ENCODE results near the gene TMEM225B. TPM values are rescaled to one million over a fixed set of nuclear protein-coding genes. Genes with fewer than 3 reads are reported as not detected.

TMEM225B gene
- polyA plus RNA-seq, 1 donor from 2014 or later, result 2.9 TPM

DNA sequence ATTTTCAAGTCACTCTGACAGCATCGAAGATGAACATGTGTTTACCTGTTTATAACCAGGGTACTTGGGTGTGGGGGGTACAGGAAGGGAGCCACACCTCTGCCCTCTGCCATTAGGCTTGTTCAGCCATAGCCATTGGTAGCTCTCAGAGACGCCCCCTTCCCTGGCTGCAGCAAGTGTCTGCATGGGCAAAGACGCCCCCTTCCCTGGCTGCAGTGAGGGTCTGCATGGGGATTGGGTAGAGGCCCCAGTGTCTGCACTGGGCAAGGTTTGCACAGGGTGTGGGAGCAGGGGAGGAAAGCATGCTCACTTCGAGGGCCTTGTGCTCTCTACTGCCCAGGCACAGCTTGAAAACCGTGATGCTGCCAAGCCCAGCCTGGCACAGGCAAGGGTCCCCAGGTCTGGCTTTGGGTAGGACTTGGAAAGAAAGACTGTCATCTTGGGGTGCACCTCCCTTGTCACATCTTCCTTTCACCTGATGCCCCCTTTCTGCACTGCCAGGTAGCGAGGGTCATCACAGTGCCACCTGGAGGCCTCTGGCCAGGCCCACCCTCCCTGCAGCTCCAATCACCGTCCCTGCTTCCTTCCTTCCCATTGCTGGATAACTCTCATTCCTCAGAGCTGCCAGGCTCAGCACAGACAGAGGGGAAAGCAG lies 3.7 kb downstream of the TMEM225B start:
- Histone ChIP-seq H2AFZ (ENCODE audit: low read depth, low read length) (no peak overlapping the region), H3K79me2 (replicated peaks; ENCODE audit: insufficient read depth, low read length) (no peaks in the 10 kb centered on the region), H3K9me2 (ENCODE audit: insufficient read depth, low read length) (no peaks in the 10 kb centered on the region), H3K4me3 (ENCODE audit: low read length) (no peak overlapping the region), H4K20me1 (ENCODE audit: insufficient read depth) (no peaks in the 10 kb centered on the region), H3K36me3 (ENCODE audit: insufficient read depth, low read length) (no peaks in the 10 kb centered on the region), H3K4me2 (ENCODE audit: low read length) (no peak overlapping the region), H3K27ac (ENCODE audit: low read length) (no peak overlapping the region), H3K9me3 (ENCODE audit: low read length) (no peaks in the 10 kb centered on the region), H3K27me3 (ENCODE audit: insufficient read depth, low read depth, low read length) (no peaks in the 10 kb centered on the region), H3F3A (ENCODE audit: insufficient read depth, low read length, poor library complexity, severe bottlenecking) (no peaks in the 10 kb centered on the region), H3K9ac (ENCODE audit: low read length) (no peak overlapping the region)
- TF ChIP-seq, protein P1, sequence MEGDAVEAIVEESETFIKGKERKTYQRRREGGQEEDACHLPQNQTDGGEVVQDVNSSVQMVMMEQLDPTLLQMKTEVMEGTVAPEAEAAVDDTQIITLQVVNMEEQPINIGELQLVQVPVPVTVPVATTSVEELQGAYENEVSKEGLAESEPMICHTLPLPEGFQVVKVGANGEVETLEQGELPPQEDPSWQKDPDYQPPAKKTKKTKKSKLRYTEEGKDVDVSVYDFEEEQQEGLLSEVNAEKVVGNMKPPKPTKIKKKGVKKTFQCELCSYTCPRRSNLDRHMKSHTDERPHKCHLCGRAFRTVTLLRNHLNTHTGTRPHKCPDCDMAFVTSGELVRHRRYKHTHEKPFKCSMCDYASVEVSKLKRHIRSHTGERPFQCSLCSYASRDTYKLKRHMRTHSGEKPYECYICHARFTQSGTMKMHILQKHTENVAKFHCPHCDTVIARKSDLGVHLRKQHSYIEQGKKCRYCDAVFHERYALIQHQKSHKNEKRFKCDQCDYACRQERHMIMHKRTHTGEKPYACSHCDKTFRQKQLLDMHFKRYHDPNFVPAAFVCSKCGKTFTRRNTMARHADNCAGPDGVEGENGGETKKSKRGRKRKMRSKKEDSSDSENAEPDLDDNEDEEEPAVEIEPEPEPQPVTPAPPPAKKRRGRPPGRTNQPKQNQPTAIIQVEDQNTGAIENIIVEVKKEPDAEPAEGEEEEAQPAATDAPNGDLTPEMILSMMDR (IDR thresholded peaks at IDR 0.05; ENCODE audit: poor library complexity, severe bottlenecking), result no peak
- TF ChIP-seq MXI1 (conservative IDR thresholded peaks at IDR 0.05; ENCODE audit: poor library complexity, severe bottlenecking) (no peak), TAF1 (IDR thresholded peaks at IDR 0.05; ENCODE audit: low read depth) (no peak), SMC3 (conservative IDR thresholded peaks at IDR 0.05; ENCODE audit: poor library complexity) (no peak), EZH2 (IDR thresholded peaks at IDR 0.05; ENCODE audit: borderline replicate concordance, insufficient read depth, low read length, poor library complexity, severe bottlenecking) (no peak), POLR2AphosphoS5 (IDR thresholded peaks at IDR 0.05) (no peak), RAD21 (conservative IDR thresholded peaks at IDR 0.05) (no peak), EP300 (conservative IDR thresholded peaks at IDR 0.05; ENCODE audit: poor library complexity, severe bottlenecking) (no peak), REST (IDR thresholded peaks at IDR 0.05; ENCODE audit: borderline replicate concordance) (no peak)

DNA sequence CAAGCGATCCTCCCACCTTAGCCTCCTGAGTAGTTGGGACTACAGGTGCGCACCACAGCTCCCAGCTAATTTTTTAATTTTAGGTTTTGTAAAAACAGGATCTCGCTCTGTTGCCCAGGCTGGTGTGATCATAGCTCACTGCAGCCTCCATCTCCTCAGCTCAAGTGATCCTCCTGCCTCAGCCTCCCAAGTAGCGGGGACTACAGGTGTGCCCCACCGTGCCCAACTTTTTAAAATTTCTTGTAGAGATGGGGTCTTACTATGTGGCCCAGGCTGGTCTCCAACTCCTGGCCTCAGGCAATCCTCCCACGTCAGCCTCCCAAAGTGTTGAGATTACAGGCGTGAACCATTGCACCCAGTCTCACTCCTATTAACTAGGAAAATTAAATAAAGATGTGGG lies 7.5 kb downstream of the TMEM225B start:
- Histone ChIP-seq H3K27me3 (ENCODE audit: insufficient read depth, low read depth, low read length) (no peaks in the 10 kb centered on the region), H3K4me3 (ENCODE audit: low read length) (no peak overlapping the region), H3K9me2 (ENCODE audit: insufficient read depth, low read length) (no peaks in the 10 kb centered on the region), H3K9me3 (ENCODE audit: low read length) (no peaks in the 10 kb centered on the region), H3K9ac (ENCODE audit: low read length) (no peak overlapping the region), H3K36me3 (ENCODE audit: insufficient read depth, low read length) (no peaks in the 10 kb centered on the region), H3K79me2 (replicated peaks; ENCODE audit: insufficient read depth, low read length) (no peaks in the 10 kb centered on the region), H3F3A (ENCODE audit: insufficient read depth, low read length, poor library complexity, severe bottlenecking) (no peaks in the 10 kb centered on the region), H4K20me1 (ENCODE audit: insufficient read depth) (no peaks in the 10 kb centered on the region), H3K27ac (ENCODE audit: low read length) (no peak overlapping the region), H2AFZ (ENCODE audit: low read depth, low read length) (no peak overlapping the region), H3K4me2 (ENCODE audit: low read length) (no peak overlapping the region)
- TF ChIP-seq POLR2AphosphoS5 (IDR thresholded peaks at IDR 0.05) (no peak), RAD21 (conservative IDR thresholded peaks at IDR 0.05) (no peak), MXI1 (conservative IDR thresholded peaks at IDR 0.05; ENCODE audit: poor library complexity, severe bottlenecking) (no peak), EZH2 (IDR thresholded peaks at IDR 0.05; ENCODE audit: borderline replicate concordance, insufficient read depth, low read length, poor library complexity, severe bottlenecking) (no peak), REST (IDR thresholded peaks at IDR 0.05; ENCODE audit: borderline replicate concordance) (no peak), EP300 (conservative IDR thresholded peaks at IDR 0.05; ENCODE audit: poor library complexity, severe bottlenecking) (no peak), TAF1 (IDR thresholded peaks at IDR 0.05; ENCODE audit: low read depth) (no peak)
- TF ChIP-seq, protein P1 (IDR thresholded peaks at IDR 0.05; ENCODE audit: poor library complexity, severe bottlenecking), result no peak
